RWPE2 (cell line): ENCODE measurements around the gene KLF6.

Experiments used
- ATAC-seq: fragments of 200-7000 bp; cut with Tn5 transposase; 3 replicates; pipeline ENCODE4 v1.9.1; 2021; ENCODE audit warnings: low read depth
- DNase-seq: peaks from one replicate; pipeline ENCODE4 v3.0.0-alpha.2; 2020; ENCODE audit warnings: low spot score
- H3K27ac ChIP-seq: fragments of 450-650 bp; 2 replicates; pipeline ENCODE4 v1.5.1; 2017; ENCODE audit warnings: mild to moderate bottlenecking; ENCODE audit not compliant: poor library complexity, severe bottlenecking
- H3K27me3 ChIP-seq: fragments of 250-450 bp; sonication (Bioruptor Pico); 2 replicates; pipeline ENCODE4 v1.5.1; 2021; ENCODE audit warnings: mild to moderate bottlenecking, moderate library complexity; ENCODE audit not compliant: insufficient read depth, poor library complexity, severe bottlenecking
- H3K36me3 ChIP-seq: fragments of 250-450 bp; sonication (Bioruptor Pico); 2 replicates; pipeline ENCODE4 v1.5.1; 2020; ENCODE audit warnings: low read depth, mild to moderate bottlenecking, moderate library complexity
- H3K4me1 ChIP-seq: fragments of 250-450 bp; sonication (Bioruptor Pico); 2 replicates; pipeline ENCODE4 v1.5.1; 2021; ENCODE audit warnings: mild to moderate bottlenecking, moderate library complexity; ENCODE audit not compliant: insufficient read depth, poor library complexity, severe bottlenecking
- H3K4me3 ChIP-seq: fragments of 250-450 bp; sonication (Bioruptor Pico); 2 replicates; pipeline ENCODE4 v1.5.1; 2021; ENCODE audit warnings: mild to moderate bottlenecking, moderate library complexity; ENCODE audit not compliant: severe bottlenecking
- H3K9me3 ChIP-seq: fragments of 250-450 bp; sonication (Bioruptor Pico); 2 replicates; pipeline ENCODE4 v1.5.1; 2021; ENCODE audit warnings: mild to moderate bottlenecking, moderate library complexity; ENCODE audit not compliant: severe bottlenecking
- CTCF ChIP-seq: fragments of 450-650 bp; IDR thresholded peaks from one replicate; pipeline ENCODE4 v1.5.1; 2017; ENCODE audit warnings: mild to moderate bottlenecking, moderate library complexity; ENCODE audit not compliant: poor library complexity, severe bottlenecking

Gene KLF6

GRCh38 chr10:3764626-3765112 lies 20.3 kb downstream of the KLF6 start:
- no peak for ATAC-seq
- Histone ChIP-seq H3K36me3 (no peaks in the 10 kb centered on the region), H3K27me3 (no peaks in the 10 kb centered on the region), H3K4me1 (peaks cover 48% of the 10 kb centered on the region), H3K9me3 (no peaks in the 10 kb centered on the region), H3K27ac (peak overlapping the region; percentile 93), H3K4me3 (no peak overlapping the region)
- no peak for DNase-seq
- TF ChIP-seq CTCF: no peak

DNA sequence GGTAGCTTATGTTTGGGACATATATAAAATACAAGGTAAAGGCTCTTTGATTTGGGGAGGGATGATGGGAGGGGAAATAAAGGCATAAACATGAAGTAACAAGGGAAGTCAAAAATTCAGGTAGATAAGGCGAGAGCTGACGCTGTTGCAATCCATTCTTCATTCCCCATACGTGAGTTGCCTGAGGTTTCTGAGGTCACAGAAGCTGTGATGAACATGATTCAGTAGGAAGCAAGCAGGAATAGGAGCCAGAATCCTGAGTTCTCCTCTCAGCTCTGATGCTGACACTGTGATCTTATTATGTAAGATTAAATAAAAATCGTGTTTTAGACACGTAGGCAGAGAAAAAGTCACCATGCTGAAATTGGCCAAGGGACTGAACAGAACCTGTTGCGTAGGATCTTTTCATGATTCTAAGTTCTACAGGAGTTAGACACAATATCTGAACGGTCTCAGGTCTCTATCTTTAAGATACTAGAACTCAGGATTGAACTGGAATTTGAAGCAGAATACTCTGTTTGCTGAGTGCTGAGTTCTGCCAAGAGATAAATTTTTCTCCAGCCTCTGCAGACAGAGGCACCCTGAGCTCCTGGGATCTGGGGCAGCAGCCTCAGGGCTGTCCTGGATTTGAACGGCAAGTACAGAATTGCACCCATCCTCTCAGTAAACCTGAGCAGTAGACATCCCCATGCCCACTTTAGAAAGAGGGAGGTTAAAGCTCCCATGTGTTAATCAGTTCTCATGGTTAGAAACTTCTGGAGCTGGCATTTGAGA lies 21.0 kb downstream of the KLF6 start:
- peaks cover 48% of the 10 kb centered on the region for H3K4me1 ChIP-seq
- H3K9me3 ChIP-seq: no peaks in the 10 kb centered on the region
- H3K36me3 ChIP-seq: no peaks in the 10 kb centered on the region
- TF ChIP-seq CTCF: no peak
- no peak overlapping the region for H3K4me3 ChIP-seq
- H3K27me3 ChIP-seq: no peaks in the 10 kb centered on the region
- ATAC-seq (peak; percentile 68), DNase-seq (no peak)
- H3K27ac ChIP-seq: peak overlapping the region; percentile 93

DNA sequence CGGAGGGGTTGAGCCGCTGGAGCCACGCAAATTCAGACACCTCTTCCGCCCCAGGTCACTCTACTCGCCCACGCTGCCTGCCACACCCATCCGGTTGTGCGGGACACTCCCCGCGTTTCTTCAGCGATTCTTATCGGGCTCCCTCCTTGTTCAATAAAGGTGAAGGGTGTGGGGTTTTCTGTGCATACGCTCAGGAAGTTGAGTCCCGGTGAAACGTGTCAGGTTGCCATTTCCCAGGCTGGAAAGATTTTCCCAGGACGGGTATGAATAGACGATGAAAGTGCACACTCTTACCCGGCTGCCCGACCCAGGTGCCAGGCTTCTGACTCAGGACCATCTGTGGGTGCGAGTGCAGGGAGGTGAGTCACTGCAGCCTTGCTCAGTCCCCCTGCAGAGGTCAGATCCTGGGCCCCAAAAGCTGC lies 22.0 kb downstream of the KLF6 start:
- H3K27me3 ChIP-seq: no peaks in the 10 kb centered on the region
- H3K27ac ChIP-seq: peak overlapping the region; percentile 93
- DNase-seq (peak; percentile 97), ATAC-seq (peak; percentile 75)
- H3K4me1 ChIP-seq: peaks cover 54% of the 10 kb centered on the region
- H3K9me3 ChIP-seq: no peaks in the 10 kb centered on the region
- TF ChIP-seq CTCF: no peak
- H3K4me3 ChIP-seq: peak overlapping the region; percentile 15
- H3K36me3 ChIP-seq: no peaks in the 10 kb centered on the region

DNA sequence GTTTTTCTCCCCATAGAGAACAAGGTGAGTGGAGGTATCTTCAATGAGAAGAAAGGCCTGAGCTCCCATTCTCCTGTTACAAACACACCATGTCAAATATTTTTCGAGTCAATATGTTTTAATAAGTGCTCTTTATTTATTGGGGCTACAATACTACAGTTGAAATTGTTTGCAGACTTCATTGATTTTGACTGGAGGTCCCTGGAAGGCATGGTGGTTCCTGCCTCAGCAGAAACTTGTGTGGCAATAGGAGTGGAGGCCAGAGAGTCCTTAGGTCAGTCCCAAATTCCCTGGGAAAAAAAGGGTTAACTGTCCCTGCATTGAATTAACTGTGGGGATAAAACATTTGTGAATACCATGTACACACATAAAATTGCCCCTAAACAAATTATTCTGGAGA lies 22.7 kb downstream of the KLF6 start:
- ATAC-seq (no peak), DNase-seq (no peak)
- no peak for TF ChIP-seq CTCF
- Histone ChIP-seq H3K27me3 (no peaks in the 10 kb centered on the region), H3K9me3 (no peaks in the 10 kb centered on the region), H3K36me3 (no peaks in the 10 kb centered on the region), H3K4me3 (peak overlapping the region; percentile 15), H3K27ac (peak overlapping the region; percentile 93), H3K4me1 (peaks cover 61% of the 10 kb centered on the region)

DNA sequence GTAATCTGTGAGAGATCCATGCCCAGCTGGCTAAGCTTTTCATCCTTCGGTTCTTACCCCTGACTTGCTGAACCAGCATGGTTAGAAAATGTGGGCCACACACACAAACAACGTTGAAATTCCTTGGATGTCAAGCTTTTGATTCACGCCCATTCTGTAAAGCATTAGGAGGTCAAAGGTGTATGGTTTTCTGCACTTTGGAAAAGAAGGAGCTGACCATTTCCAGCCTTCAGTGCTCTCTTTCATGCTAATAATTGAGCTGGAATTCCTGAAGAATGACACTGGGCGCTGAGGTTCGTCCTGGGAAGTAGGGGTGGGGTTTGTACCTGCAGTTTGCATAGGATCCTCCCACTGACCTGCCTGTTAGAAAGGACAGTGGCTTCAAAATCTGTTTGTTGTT lies 23.1 kb downstream of the KLF6 start:
- no peaks in the 10 kb centered on the region for H3K9me3 ChIP-seq
- H3K4me3 ChIP-seq: no peak overlapping the region
- H3K4me1 ChIP-seq: peaks cover 65% of the 10 kb centered on the region
- no peaks in the 10 kb centered on the region for H3K36me3 ChIP-seq
- TF ChIP-seq CTCF: no peak
- peak overlapping the region; percentile 93 for H3K27ac ChIP-seq
- no peaks in the 10 kb centered on the region for H3K27me3 ChIP-seq
- ATAC-seq: peak; percentile 57
- DNase-seq: no peak
